ENCODE results near the gene ANKZF1. TPM values are rescaled to one million over a fixed set of nuclear protein-coding genes. Genes with fewer than 3 reads are reported as not detected.

ANKZF1 gene
- total RNA-seq, 1 donor from 2014 or later = 65.9 TPM

- Mint-ChIP-seq H3K36me3 (peaks cover 2% of the 10 kb centered on the region), H3K4me1 (peaks cover 20% of the 10 kb centered on the region), H3K9me3 (no peaks in the 10 kb centered on the region), H3K4me3 (no peak overlapping the region), H3K27ac (no peak overlapping the region), H3K27me3 (ENCODE audit: insufficient read depth, low read depth) (peaks cover 43% of the 10 kb centered on the region)
- Histone ChIP-seq H3K27me3 (peaks cover 44% of the 10 kb centered on the region), H3K36me3 (no peaks in the 10 kb centered on the region), H3K4me1 (peaks cover 7% of the 10 kb centered on the region), H2AFZ (replicated peaks) (no peak overlapping the region), H3K4me2 (no peak overlapping the region), H3K4me3 (no peak overlapping the region), H3K9ac (no peak overlapping the region), H3K27ac (no peak overlapping the region), H3F3A (ENCODE audit: low read depth) (peaks cover 3% of the 10 kb centered on the region), H4K20me1 (ENCODE audit: low read depth) (peaks cover 12% of the 10 kb centered on the region), H3K9me3 (ENCODE audit: low read depth) (no peaks in the 10 kb centered on the region), H3K79me2 (ENCODE audit: low read depth) (peaks cover 11% of the 10 kb centered on the region)
- DNase-seq (ENCODE audit: low spot score) = no peak
- TF ChIP-seq CTCF (IDR thresholded peaks at IDR 0.05) = no peak
- no peak for TF ChIP-seq EZH2 (IDR thresholded peaks at IDR 0.05)
- no peak for TF ChIP-seq EZH2phosphoT487 (IDR thresholded peaks at IDR 0.05)
Measured at GRCh38 chr2:219250049-219250781, 20.6 kb downstream of the ANKZF1 start.

- H3K9me3 ChIP-seq (ENCODE audit: low read depth) = no peaks in the 10 kb centered on the region
- H4K20me1 ChIP-seq (ENCODE audit: low read depth) = peaks cover 12% of the 10 kb centered on the region
- H3K27ac ChIP-seq = no peak overlapping the region
- Mint-ChIP-seq H3K9me3 (no peaks in the 10 kb centered on the region), H3K4me3 (no peak overlapping the region), H3K36me3 (peaks cover 2% of the 10 kb centered on the region), H3K27ac (no peak overlapping the region), H3K27me3 (ENCODE audit: insufficient read depth, low read depth) (peaks cover 55% of the 10 kb centered on the region), H3K4me1 (peaks cover 13% of the 10 kb centered on the region)
- DNase-seq (ENCODE audit: low spot score) = no peak
- no peaks in the 10 kb centered on the region for H3K36me3 ChIP-seq
- peaks cover 58% of the 10 kb centered on the region for H3K27me3 ChIP-seq
- no peak overlapping the region for H3K4me3 ChIP-seq
- no peaks in the 10 kb centered on the region for H3K79me2 ChIP-seq (ENCODE audit: low read depth)
- H3F3A ChIP-seq (ENCODE audit: low read depth) = peaks cover 3% of the 10 kb centered on the region
- TF ChIP-seq CTCF (IDR thresholded peaks at IDR 0.05) = no peak
- TF ChIP-seq EZH2phosphoT487 (IDR thresholded peaks at IDR 0.05) = no peak
- no peak for TF ChIP-seq EZH2 (IDR thresholded peaks at IDR 0.05)
- H3K4me2 ChIP-seq = no peak overlapping the region
- H3K4me1 ChIP-seq = peaks cover 7% of the 10 kb centered on the region
- no peak overlapping the region for H2AFZ ChIP-seq (replicated peaks)
- H3K9ac ChIP-seq = no peak overlapping the region
Measured at GRCh38 chr2:219251656-219252055, 22.1 kb downstream of the ANKZF1 start.

- H4K20me1 ChIP-seq (ENCODE audit: low read depth) = peaks cover 12% of the 10 kb centered on the region
- no peaks in the 10 kb centered on the region for H3K79me2 ChIP-seq (ENCODE audit: low read depth)
- Mint-ChIP-seq H3K27me3 (ENCODE audit: insufficient read depth, low read depth) (peaks cover 56% of the 10 kb centered on the region), H3K36me3 (no peaks in the 10 kb centered on the region), H3K27ac (no peak overlapping the region), H3K9me3 (no peaks in the 10 kb centered on the region), H3K4me1 (peaks cover 13% of the 10 kb centered on the region), H3K4me3 (no peak overlapping the region)
- DNase-seq (ENCODE audit: low spot score) = no peak
- no peak overlapping the region for H3K4me3 ChIP-seq
- H3K27me3 ChIP-seq = peaks cover 62% of the 10 kb centered on the region
- H2AFZ ChIP-seq (replicated peaks) = no peak overlapping the region
- no peak overlapping the region for H3K27ac ChIP-seq
- TF ChIP-seq EZH2 (IDR thresholded peaks at IDR 0.05) (no peak), EZH2phosphoT487 (IDR thresholded peaks at IDR 0.05) (no peak), CTCF (IDR thresholded peaks at IDR 0.05) (no peak)
- H3F3A ChIP-seq (ENCODE audit: low read depth) = peaks cover 3% of the 10 kb centered on the region
- H3K36me3 ChIP-seq = no peaks in the 10 kb centered on the region
- H3K4me2 ChIP-seq = no peak overlapping the region
- no peaks in the 10 kb centered on the region for H3K9me3 ChIP-seq (ENCODE audit: low read depth)
- no peak overlapping the region for H3K9ac ChIP-seq
- H3K4me1 ChIP-seq = peaks cover 7% of the 10 kb centered on the region
Measured at GRCh38 chr2:219252084-219252483, 22.5 kb downstream of the ANKZF1 start.
